GM06990 (cell line): ENCODE measurements around the gene DUSP16.
A peak's percentile ranks its signal among the peaks of the same experiment; 100 is the strongest.

Source experiments
- DNase-seq: peaks from one replicate; pipeline ENCODE4 v3.0.0-alpha.2; 2011; ENCODE audit not compliant: insufficient read length; ENCODE audit errors: extremely low read depth
- H3K27me3 ChIP-seq: replicated peaks from 2 replicates; pipeline ENCODE4 v1.6.0; 2011; ENCODE audit warnings: low read length; ENCODE audit not compliant: control insufficient read depth, insufficient read depth
- H3K36me3 ChIP-seq: 2 replicates; pipeline ENCODE4 v1.5.1; 2011; ENCODE audit warnings: low read length; ENCODE audit not compliant: control insufficient read depth, insufficient read depth
- H3K4me3 ChIP-seq: replicated peaks from 2 replicates; pipeline ENCODE4 v1.5.1; 2011; ENCODE audit warnings: low read depth, mild to moderate bottlenecking, control low read depth, low read length
- TF ChIP-seq, protein P1 (sequence below): IDR thresholded peaks from 2 replicates; pipeline ENCODE4 v1.5.1; 2011; ENCODE audit warnings: low read length, control low read depth, mild to moderate bottlenecking, inconsistent platforms; ENCODE audit not compliant: insufficient read depth, poor library complexity, severe bottlenecking

DUSP16 gene

DNA sequence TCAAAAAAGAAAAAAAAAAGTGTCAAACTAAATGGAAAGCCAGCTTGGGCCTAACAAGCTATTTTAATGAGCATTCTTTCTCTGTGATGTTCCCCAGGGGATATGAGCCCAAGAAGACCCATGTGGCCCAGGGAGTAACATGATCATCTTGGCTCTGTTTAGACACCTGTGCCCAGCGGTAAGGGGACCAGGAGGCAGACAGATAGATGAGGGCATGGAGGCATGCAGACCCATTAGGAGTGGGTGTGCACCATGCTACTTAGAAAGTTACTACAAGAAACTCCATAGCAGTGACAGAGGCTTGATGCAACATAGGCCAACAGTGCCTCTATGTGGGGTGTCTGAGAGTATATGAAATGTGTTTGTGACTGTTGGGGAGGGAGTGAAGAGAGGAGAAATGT, 45.9 kb upstream of the DUSP16 start:
- no peak overlapping the region for H3K4me3 ChIP-seq
- DNase-seq: peak; percentile 33
- TF ChIP-seq, protein P1, sequence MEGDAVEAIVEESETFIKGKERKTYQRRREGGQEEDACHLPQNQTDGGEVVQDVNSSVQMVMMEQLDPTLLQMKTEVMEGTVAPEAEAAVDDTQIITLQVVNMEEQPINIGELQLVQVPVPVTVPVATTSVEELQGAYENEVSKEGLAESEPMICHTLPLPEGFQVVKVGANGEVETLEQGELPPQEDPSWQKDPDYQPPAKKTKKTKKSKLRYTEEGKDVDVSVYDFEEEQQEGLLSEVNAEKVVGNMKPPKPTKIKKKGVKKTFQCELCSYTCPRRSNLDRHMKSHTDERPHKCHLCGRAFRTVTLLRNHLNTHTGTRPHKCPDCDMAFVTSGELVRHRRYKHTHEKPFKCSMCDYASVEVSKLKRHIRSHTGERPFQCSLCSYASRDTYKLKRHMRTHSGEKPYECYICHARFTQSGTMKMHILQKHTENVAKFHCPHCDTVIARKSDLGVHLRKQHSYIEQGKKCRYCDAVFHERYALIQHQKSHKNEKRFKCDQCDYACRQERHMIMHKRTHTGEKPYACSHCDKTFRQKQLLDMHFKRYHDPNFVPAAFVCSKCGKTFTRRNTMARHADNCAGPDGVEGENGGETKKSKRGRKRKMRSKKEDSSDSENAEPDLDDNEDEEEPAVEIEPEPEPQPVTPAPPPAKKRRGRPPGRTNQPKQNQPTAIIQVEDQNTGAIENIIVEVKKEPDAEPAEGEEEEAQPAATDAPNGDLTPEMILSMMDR: peak; percentile 50
- no peaks in the 10 kb centered on the region for H3K36me3 ChIP-seq
- H3K27me3 ChIP-seq: no peaks in the 10 kb centered on the region

DNA sequence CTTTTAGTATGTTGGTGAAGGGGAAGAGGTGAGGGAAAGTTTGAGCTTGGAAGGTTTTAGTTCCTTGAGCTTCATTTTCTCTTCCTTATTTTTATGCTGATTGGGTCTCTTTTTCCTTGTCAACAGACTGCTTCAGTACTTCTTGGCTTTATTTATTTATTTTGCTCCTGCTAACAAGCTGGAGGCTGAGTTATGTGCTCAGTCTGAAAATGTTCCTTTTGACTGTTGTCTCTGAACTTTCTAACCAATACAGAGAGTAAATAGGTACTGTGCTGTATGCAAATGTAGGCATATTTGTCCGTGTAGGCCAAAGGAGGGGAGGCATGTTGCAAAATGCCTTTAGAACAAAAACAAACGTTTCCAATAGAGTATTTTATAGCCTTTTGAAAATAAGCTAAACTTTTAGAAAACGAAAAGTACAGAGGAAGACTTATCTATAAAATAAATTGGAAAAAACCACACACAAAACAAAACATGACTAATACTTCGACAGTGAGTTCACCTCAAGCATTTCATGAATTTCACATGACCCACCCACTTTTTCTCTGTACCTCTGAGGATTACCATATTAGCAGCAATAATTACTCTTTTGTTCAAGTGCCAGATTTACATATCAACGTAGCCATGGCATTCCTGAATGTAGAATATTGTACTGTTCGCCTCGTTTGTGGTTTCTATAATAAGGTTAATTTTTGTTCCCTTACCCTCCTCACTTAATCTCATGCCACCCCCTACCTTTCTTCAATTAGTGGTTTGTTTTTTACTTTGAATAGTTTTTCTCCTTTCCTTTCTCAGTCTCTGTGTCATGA, 44.3 kb upstream of the DUSP16 start:
- DNase-seq: peak; percentile 34
- Histone ChIP-seq H3K36me3 (no peaks in the 10 kb centered on the region), H3K27me3 (no peaks in the 10 kb centered on the region), H3K4me3 (no peak overlapping the region; the same call in 1 of the 2 replicates)
- TF ChIP-seq, protein P1: no peak

DNA sequence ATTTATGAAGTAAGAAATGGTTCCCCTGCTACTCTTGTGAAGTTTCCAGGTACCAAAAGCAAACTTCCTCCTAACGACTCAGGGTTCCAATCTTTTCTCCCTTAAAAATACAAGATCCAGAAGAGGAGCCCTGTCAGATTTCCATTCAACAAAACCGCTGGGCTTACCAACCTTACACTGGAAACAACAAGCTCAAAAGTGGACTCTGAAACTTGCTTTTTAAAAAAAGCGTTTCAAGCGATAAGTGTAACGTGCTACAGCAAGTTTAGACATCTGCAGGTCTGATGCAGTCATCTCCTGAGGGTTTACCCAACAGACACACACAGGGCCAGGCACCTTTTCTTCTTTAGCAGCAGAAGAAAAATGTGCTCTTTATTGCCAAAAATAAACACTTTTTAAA, 42.1 kb upstream of the DUSP16 start:
- no peak for DNase-seq
- no peaks in the 10 kb centered on the region for H3K36me3 ChIP-seq
- TF ChIP-seq, protein P1: no peak
- no peaks in the 10 kb centered on the region for H3K27me3 ChIP-seq
- no peak overlapping the region for H3K4me3 ChIP-seq

DNA sequence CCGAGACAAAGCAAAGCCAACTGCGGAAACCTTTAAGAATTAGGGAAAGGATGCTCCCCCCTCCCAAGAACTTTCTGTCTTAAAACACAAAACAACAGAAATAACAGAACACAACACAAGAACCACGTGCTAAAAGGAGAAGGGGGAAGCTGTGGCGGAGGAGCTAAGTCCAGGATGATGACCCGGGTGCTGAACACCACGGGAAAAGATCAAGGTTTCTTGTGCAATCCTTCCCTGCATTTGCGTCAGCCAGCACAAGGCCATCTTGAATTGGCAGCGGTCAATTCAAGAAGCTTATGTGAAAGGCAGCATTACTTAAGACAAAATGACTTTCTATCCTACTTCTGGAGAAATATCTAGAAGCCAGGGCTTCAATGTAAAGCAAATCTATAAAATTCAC, 38.0 kb upstream of the DUSP16 start:
- Histone ChIP-seq H3K4me3 (no peak overlapping the region), H3K27me3 (no peaks in the 10 kb centered on the region), H3K36me3 (no peaks in the 10 kb centered on the region)
- DNase-seq: no peak
- TF ChIP-seq, protein P1: no peak

DNA sequence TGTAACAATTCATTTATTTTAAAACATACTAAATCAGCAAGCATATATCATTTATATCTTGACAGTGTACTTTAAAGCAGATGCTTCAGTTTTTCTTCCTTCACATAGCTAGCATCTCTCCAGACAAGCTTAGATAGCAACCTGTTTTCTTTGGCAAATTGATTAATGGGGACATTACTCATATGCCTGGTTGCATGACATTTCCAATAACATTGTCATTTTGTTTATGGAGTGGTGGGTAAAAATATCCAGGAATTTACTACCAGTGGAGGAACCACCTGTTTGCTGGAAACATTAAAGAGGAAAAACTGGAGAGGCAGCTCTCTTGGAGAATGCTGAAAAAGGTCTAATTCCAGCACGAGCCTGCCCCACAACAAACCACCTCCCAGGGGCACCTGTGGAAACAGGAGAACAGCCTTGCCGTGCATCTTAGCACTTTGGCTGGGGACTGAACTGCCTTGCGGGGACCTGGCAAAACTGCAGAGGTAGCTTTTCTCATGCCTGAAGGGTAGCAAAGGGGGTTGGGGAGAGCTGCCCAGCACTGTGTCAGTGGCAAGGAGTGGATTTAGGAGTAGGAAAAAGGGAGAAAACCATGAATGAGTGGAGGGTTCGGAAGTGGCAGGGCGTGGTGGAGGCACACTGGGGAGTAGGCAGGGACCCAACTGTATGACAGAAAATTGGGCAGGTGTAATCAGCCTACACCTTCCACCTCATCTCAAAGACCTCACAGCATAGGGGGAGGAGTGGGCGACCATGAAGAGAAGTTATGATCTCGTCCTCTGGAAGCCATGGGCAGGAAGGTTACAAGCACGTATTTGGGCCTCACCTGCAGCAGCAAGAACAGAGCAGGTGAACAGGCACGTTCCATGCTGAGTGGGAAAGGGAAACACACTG, 37.3 kb upstream of the DUSP16 start:
- H3K36me3 ChIP-seq: no peaks in the 10 kb centered on the region
- H3K4me3 ChIP-seq: no peak overlapping the region
- no peaks in the 10 kb centered on the region for H3K27me3 ChIP-seq
- DNase-seq: no peak
- TF ChIP-seq, protein P1: no peak
